ENCODE results near the gene RUFY4.

The RUFY4 gene

GRCh38 chr2:218081695-218082094 is 12.6 kb downstream of the RUFY4 start:
- DNase-seq (ENCODE audit: low read depth): peak; percentile 11
- TF ChIP-seq CTCF (IDR thresholded peaks at IDR 0.05; ENCODE audit: low read depth, low read length, missing control alignments): no peak
- H3K4me3 ChIP-seq (ENCODE audit: low read depth, low read length): no peak overlapping the region
- in situ Hi-C loops (cut with HindIII; ENCODE audit: low sequenced_read_pairs): no loop called here

- in situ Hi-C loops (cut with HindIII; ENCODE audit: low sequenced_read_pairs): no loop called here
- DNase-seq (ENCODE audit: low read depth): no peak
- no peak overlapping the region for H3K4me3 ChIP-seq (ENCODE audit: low read depth, low read length)
- TF ChIP-seq CTCF (IDR thresholded peaks at IDR 0.05; ENCODE audit: low read depth, low read length, missing control alignments): no peak
These were observed 13.7 kb downstream of the RUFY4 start for GRCh38 chr2:218082586-218083351.

- in situ Hi-C loops (cut with HindIII; ENCODE audit: low sequenced_read_pairs): no loop called here
- no peak for DNase-seq (ENCODE audit: low read depth)
- no peak for TF ChIP-seq CTCF (IDR thresholded peaks at IDR 0.05; ENCODE audit: low read depth, low read length, missing control alignments)
- no peak overlapping the region for H3K4me3 ChIP-seq (ENCODE audit: low read depth, low read length)
These were observed 14.3 kb downstream of the RUFY4 start for GRCh38 chr2:218083352-218083676.

GRCh38 chr2:218086478-218086877 is 17.4 kb downstream of the RUFY4 start:
- H3K4me3 ChIP-seq (ENCODE audit: low read depth, low read length): no peak overlapping the region
- no peak for TF ChIP-seq CTCF (IDR thresholded peaks at IDR 0.05; ENCODE audit: low read depth, low read length, missing control alignments)
- in situ Hi-C loops (cut with HindIII; ENCODE audit: low sequenced_read_pairs): no loop called here
- no peak for DNase-seq (ENCODE audit: low read depth)

- TF ChIP-seq CTCF (IDR thresholded peaks at IDR 0.05; ENCODE audit: low read depth, low read length, missing control alignments): no peak
- in situ Hi-C loops (cut with HindIII; ENCODE audit: low sequenced_read_pairs): no loop called here
- no peak for DNase-seq (ENCODE audit: low read depth)
- H3K4me3 ChIP-seq (ENCODE audit: low read depth, low read length): no peak overlapping the region
These were observed 20.2 kb downstream of the RUFY4 start for GRCh38 chr2:218089259-218089658.

GRCh38 chr2:218091746-218092145 is 22.7 kb downstream of the RUFY4 start:
- in situ Hi-C loops (cut with HindIII; ENCODE audit: low sequenced_read_pairs): no loop called here
- no peak overlapping the region for H3K4me3 ChIP-seq (ENCODE audit: low read depth, low read length)
- no peak for DNase-seq (ENCODE audit: low read depth)
- TF ChIP-seq CTCF (IDR thresholded peaks at IDR 0.05; ENCODE audit: low read depth, low read length, missing control alignments): no peak

Measured in astrocyte of the cerebellum (primary cell).